ENCODE data around the gene NEO1. TPM values are rescaled to one million over a fixed set of nuclear protein-coding genes. Genes with fewer than 3 reads are reported as not detected.

Gene NEO1
- polyA plus RNA-seq, 2 of the 4 experiments (the other 2 are of a cell fraction), result 29.1 to 30.3 TPM

DNA sequence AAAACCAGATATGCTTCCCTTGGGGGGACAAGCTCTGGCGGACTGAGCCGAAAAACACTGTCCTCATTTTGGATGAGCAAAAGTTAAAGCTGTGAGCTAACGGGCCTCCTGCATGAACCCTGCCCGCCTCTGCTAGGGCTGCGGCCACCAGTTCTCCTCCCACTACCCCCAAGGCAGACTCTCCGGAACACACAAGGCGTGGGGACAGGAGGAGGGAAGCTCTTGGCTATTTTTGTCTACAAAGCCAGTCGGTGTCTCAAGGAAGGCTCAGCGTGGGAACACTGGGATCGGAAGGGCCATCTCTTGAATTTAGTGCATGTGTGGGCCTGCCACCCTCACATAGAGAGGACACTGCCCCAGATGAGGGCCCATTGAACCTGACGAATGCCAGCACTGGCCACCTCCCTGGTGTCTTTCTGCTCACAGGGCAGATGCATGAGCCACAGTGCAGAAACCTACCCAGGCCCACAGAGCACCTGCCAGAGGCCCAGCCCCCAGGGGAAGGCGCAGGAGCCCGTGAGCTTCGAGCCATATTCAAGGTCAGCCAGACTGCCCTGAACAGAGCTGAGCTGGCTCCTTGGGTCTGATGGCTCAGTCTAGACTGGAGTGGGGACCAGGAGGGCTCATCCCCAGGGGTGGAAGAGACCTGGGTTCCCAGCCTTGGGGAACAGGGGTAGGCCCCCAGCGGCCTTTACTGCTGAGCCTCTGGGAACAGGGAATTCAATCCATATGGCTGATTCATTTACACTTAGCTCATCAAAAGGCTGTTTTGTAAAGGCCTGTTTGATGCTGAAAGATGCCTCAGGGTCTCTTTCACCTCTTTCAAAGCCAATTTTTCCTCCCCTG, 278.2 kb downstream of the NEO1 start:
- H3K4me1 ChIP-seq, result no peaks in the 10 kb centered on the region
- H3K4me3 ChIP-seq, result no peak overlapping the region
- no peak for FAIRE-seq
- no peaks in the 10 kb centered on the region for H3K9me3 ChIP-seq
- H3K4me2 ChIP-seq, result no peak overlapping the region
- ATAC-seq, result no peak
- DNase-seq (ENCODE audit: low read depth in 1 of 2, low spot score in 1 of 2), result no peak
- 76% methylated on average over 15 of the region's 15 CpGs for WGBS (ENCODE audit: missing lambda C conversion rate)
- H3K27ac ChIP-seq, result no peak overlapping the region
- TF ChIP-seq, protein P1, sequence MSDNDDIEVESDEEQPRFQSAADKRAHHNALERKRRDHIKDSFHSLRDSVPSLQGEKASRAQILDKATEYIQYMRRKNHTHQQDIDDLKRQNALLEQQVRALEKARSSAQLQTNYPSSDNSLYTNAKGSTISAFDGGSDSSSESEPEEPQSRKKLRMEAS (IDR thresholded peaks at IDR 0.05), result no peak
- TF ChIP-seq CHD4 (IDR thresholded peaks at IDR 0.05; ENCODE audit: borderline replicate concordance) (no peak), JUN (IDR thresholded peaks at IDR 0.05) (no peak), EHMT2 (IDR thresholded peaks at IDR 0.05; ENCODE audit: low read depth) (no peak), ZSCAN20 (CRISPR knock-in tag; IDR thresholded peaks at IDR 0.05) (no peak), EP300 (IDR thresholded peaks at IDR 0.05) (no peak), HOXA7 (CRISPR knock-in tag; IDR thresholded peaks at IDR 0.05) (no peak), CHD2 (IDR thresholded peaks at IDR 0.05; ENCODE audit: low read length, partially characterized antibody) (no peak), GATA3 (IDR thresholded peaks at IDR 0.05; ENCODE audit: borderline replicate concordance) (no peak), FOSB (CRISPR knock-in tag; IDR thresholded peaks at IDR 0.05) (no peak), RAD21 (conservative IDR thresholded peaks at IDR 0.05 in 1 of 2, IDR thresholded peaks at IDR 0.05 in 1 of 2) (no peak), USF2 (IDR thresholded peaks at IDR 0.05) (no peak)
- TF ChIP-seq, protein P2, sequence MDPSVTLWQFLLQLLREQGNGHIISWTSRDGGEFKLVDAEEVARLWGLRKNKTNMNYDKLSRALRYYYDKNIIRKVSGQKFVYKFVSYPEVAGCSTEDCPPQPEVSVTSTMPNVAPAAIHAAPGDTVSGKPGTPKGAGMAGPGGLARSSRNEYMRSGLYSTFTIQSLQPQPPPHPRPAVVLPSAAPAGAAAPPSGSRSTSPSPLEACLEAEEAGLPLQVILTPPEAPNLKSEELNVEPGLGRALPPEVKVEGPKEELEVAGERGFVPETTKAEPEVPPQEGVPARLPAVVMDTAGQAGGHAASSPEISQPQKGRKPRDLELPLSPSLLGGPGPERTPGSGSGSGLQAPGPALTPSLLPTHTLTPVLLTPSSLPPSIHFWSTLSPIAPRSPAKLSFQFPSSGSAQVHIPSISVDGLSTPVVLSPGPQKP (IDR thresholded peaks at IDR 0.05; ENCODE audit: low read depth, low read length), result no peak
- CTCF ChIA-PET, result interaction anchor here (0.7 kb wide), 1 partner anchor 306 kb away, joined by 3 read pairs; no protein-coding TSS in a partner anchor
- POLR2A ChIA-PET, result no interaction called here

DNA sequence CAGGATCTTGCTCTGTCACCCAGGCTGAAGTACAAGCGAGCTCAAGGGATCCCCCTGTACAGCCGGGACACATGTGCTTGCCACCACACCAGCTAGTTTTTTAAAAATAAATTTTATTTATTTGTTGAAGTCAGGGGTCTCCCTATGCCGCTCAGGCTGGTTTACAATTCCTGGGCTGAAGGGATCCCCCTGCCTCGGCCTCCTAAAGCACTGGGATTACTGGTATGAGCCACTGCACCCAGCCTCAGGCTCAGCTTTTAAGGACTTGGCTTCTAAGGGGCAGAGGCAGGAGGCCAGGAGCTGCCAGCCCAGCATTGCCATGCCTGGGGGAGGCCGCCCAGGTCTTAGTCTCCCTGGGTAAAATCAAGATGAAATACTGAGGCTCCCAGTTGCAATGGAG, 279.2 kb downstream of the NEO1 start:
- FAIRE-seq, result no peak
- TF ChIP-seq CTCF (IDR thresholded peaks at IDR 0.05), result no peak
- TF ChIP-seq USF2 (IDR thresholded peaks at IDR 0.05), result no peak
- no peak for TF ChIP-seq NR3C1 (IDR thresholded peaks at IDR 0.05)
- TF ChIP-seq, protein P2 (IDR thresholded peaks at IDR 0.05; ENCODE audit: low read depth, low read length), result no peak
- POLR2A ChIA-PET, result no interaction called here

More for the DNA sequence above, 279.2 kb downstream of the NEO1 start:
- Histone ChIP-seq H3K9me3 (no peaks in the 10 kb centered on the region), H3K4me3 (no peak overlapping the region), H3K4me2 (no peak overlapping the region), H3K4me1 (no peaks in the 10 kb centered on the region), H3K27ac (no peak overlapping the region)
- DNase-seq (ENCODE audit: low read depth in 1 of 2, low spot score in 1 of 2) (no peak), ATAC-seq (no peak)
- CTCF ChIA-PET, result interaction anchor here (0.7 to 1.2 kb wide), 2 partner anchors 25 to 305 kb away, joined by 3 to 6 read pairs; no protein-coding TSS in a partner anchor
- 64% methylated on average over 5 of the region's 5 CpGs for WGBS (ENCODE audit: missing lambda C conversion rate)
